ENCODE results near the gene C1QTNF8.
A peak's percentile ranks its signal among the peaks of the same experiment; 100 is the strongest.

The C1QTNF8 gene

DNA sequence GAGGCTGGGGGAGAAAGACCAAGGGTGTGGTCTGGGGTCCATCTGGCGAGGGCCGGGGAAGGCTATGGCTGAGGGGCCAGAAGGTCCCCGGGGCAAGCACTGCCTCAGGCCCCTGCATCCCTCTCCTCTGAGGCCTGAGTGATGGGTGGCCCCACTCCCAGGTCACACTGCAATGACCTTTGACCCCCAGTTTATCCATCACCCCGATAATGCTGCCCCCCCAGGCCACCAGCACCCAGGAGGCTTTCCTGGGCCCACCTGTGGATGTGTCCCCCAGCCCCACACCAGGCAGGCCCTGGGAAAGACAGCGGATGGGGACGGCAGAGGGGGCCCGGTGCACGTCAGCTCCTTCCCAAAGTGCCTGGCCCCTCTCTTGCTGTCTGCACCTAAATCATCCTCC is 34.3 kb upstream of the C1QTNF8 start:
- Histone ChIP-seq H3K36me3 (no peaks in the 10 kb centered on the region), H3K4me3 (ENCODE audit: low read depth, low read length) (no peak overlapping the region), H3K9me3 (ENCODE audit: severe bottlenecking) (no peaks in the 10 kb centered on the region), H3K27ac (no peak overlapping the region), H3K27me3 (ENCODE audit: insufficient read depth, low read depth, severe bottlenecking) (no peaks in the 10 kb centered on the region)
- no peak for DNase-seq
- no peak for TF ChIP-seq CTCF (IDR thresholded peaks at IDR 0.05; ENCODE audit: low read depth, low read length)

GRCh38 chr16:1129106-1129960 is 33.3 kb upstream of the C1QTNF8 start:
- Histone ChIP-seq H3K36me3 (no peaks in the 10 kb centered on the region), H3K27me3 (ENCODE audit: insufficient read depth, low read depth, severe bottlenecking) (no peaks in the 10 kb centered on the region), H3K9me3 (ENCODE audit: severe bottlenecking) (no peaks in the 10 kb centered on the region), H3K4me3 (ENCODE audit: low read depth, low read length) (no peak overlapping the region), H3K27ac (no peak overlapping the region)
- no peak for DNase-seq
- no peak for TF ChIP-seq CTCF (IDR thresholded peaks at IDR 0.05; ENCODE audit: low read depth, low read length)

DNA sequence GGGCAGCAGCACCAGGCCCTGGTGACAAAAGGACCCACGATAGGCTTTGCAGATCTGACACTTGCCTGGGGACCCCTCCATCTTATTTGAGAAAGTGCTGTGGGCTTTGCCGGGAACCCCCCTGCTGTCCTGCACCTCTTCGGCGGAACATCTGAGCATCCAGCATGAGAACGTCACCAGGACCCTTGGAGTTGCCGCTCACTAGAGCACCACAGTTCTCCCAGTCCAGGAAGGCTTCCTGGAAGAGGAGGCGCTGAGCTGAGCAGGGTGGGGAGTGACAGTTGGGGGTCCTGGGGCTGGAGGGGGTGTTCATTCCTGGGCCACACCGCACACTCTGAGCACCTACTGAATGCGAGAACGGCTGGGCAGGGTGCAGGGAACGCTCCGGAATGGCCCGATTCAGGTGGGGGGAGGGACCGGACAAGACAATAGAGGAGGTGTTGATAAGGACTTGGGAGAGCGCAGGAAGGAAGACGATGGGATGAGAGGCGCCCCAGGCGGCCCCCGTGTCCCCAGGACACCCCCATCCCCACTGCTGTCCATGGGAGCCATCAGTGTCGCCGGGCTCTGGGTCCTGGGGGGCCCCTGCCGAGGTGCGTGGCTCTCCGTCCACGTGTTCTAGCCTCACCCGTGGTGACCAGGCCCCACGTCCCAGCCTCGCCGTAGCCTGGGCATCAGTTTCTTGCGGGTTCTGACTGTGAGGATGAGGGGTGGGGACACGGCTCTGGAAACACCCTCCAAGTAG is 32.1 kb upstream of the C1QTNF8 start:
- no peak overlapping the region for H3K27ac ChIP-seq
- H3K27me3 ChIP-seq (ENCODE audit: insufficient read depth, low read depth, severe bottlenecking): no peaks in the 10 kb centered on the region
- DNase-seq: no peak
- no peaks in the 10 kb centered on the region for H3K9me3 ChIP-seq (ENCODE audit: severe bottlenecking)
- no peak overlapping the region for H3K4me3 ChIP-seq (ENCODE audit: low read depth, low read length)
- TF ChIP-seq CTCF (IDR thresholded peaks at IDR 0.05; ENCODE audit: low read depth, low read length): no peak
- no peaks in the 10 kb centered on the region for H3K36me3 ChIP-seq

DNA sequence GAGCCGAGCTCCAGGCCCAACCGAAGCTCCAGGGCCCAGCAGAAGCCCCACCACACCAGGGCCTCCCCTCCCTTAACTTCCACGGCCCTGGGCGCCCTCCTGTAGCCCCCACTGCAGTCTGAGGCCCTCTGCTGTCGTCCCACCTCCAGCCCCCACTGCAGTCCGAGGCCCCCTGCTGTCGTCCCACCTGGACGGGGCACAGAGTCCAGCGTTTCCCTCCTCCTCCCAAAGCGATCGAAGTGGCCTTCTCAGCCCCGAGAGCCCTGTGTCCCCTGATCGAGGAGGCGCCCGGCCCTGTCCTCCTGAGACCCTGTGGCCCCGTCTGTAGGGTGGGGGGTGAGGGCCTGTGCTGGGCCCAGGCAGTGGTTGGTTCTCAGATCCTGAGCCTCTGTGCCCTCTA is 31.1 kb upstream of the C1QTNF8 start:
- H3K27me3 ChIP-seq (ENCODE audit: insufficient read depth, low read depth, severe bottlenecking): no peaks in the 10 kb centered on the region
- no peak for TF ChIP-seq CTCF (IDR thresholded peaks at IDR 0.05; ENCODE audit: low read depth, low read length)
- no peak for DNase-seq
- H3K27ac ChIP-seq: peak overlapping the region; percentile 73
- no peak overlapping the region for H3K4me3 ChIP-seq (ENCODE audit: low read depth, low read length)
- no peaks in the 10 kb centered on the region for H3K36me3 ChIP-seq
- H3K9me3 ChIP-seq (ENCODE audit: severe bottlenecking): no peaks in the 10 kb centered on the region

DNA sequence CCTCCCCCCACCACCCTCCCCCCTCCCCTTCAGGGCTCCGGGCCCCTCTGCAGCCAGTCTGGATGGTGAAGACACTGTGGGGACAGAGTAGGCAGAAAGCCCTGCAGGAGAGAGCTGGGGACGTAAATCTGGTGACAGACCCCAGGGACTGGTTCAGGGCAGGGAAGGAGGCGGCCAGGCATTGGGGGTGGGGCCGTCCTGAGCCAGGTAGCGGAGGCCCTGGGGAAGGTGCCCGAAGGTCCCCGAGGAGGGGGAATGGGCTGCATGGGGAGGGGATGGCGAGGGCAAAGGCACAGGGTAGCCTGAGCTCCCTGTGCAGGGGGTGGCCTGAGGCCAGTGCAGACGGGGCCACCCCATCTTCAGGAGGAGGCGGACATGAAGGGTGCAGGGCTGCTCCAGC is 30.5 kb upstream of the C1QTNF8 start:
- TF ChIP-seq CTCF (IDR thresholded peaks at IDR 0.05; ENCODE audit: low read depth, low read length): no peak
- Histone ChIP-seq H3K36me3 (no peaks in the 10 kb centered on the region), H3K9me3 (ENCODE audit: severe bottlenecking) (no peaks in the 10 kb centered on the region), H3K4me3 (ENCODE audit: low read depth, low read length) (no peak overlapping the region), H3K27me3 (ENCODE audit: insufficient read depth, low read depth, severe bottlenecking) (no peaks in the 10 kb centered on the region), H3K27ac (peak overlapping the region; percentile 73)
- DNase-seq: peak; percentile 55

Data from WERI-Rb-1 (cell line).